ENCODE results near the gene FBLN2.

DNA sequence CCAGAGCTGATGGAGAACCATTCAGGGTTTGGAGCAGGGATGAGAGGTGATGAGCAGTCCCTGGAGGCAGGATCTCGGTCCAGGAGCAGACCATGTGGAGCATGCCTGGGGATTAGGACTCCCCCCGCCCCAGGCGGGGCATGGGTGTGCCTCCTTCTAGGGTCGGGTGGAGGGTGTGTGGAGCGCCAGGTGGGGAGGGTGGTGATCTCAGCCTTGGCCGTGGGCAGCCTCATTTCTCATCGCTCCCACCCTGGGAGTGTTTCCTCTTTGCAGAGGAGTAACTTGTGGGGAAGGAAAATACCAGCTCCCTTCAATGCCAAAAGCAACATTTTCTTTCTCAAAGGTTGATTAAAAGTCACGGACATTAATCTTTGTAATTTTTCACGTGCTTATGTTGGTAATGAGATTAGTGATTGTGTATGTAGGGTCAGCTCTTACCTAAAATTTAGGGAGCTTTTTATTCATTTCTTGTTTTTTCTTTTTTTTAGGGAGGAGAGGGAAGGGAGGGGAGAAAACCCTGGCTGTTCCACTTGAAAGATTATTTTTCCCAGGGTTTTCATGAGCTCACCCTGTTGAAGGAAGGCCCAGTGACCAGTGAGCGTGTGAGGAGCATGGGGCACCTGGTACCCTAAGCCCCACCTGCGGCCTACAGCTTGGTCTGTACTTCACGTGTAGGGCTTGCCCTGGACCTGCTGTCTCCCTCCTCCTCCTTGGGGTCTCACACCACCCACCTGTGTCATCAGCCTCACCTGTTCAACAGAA, 11.0 kb downstream of the FBLN2 start:
- TF ChIP-seq, protein P1, sequence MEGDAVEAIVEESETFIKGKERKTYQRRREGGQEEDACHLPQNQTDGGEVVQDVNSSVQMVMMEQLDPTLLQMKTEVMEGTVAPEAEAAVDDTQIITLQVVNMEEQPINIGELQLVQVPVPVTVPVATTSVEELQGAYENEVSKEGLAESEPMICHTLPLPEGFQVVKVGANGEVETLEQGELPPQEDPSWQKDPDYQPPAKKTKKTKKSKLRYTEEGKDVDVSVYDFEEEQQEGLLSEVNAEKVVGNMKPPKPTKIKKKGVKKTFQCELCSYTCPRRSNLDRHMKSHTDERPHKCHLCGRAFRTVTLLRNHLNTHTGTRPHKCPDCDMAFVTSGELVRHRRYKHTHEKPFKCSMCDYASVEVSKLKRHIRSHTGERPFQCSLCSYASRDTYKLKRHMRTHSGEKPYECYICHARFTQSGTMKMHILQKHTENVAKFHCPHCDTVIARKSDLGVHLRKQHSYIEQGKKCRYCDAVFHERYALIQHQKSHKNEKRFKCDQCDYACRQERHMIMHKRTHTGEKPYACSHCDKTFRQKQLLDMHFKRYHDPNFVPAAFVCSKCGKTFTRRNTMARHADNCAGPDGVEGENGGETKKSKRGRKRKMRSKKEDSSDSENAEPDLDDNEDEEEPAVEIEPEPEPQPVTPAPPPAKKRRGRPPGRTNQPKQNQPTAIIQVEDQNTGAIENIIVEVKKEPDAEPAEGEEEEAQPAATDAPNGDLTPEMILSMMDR (IDR thresholded peaks at IDR 0.05): no peak
- no peak for TF ChIP-seq ZFX (IDR thresholded peaks at IDR 0.05; ENCODE audit: borderline replicate concordance)

All from 22Rv1 (cell line).